OCI-M1 (cell line): Measurements from ENCODE around the gene BBS1.
"Not testable (repeated sequence)": the region's sequence is repeated elsewhere in the genome, so short reads cannot be mapped to it uniquely, and the experiment has no call there.

Experiments
- DNase-seq: peaks from one replicate; lab custom pipeline; 2025; lab: John Stamatoyannopoulos, UW

The BBS1 gene

GRCh38 chr11:66524304-66525040 is 14.0 kb downstream of the BBS1 start:
- DNase-seq = no peak

- no peak for DNase-seq
These were observed 18.6 kb downstream of the BBS1 start for GRCh38 chr11:66529069-66529468.

- DNase-seq = no peak
These were observed 19.2 kb downstream of the BBS1 start for GRCh38 chr11:66529655-66530054.

GRCh38 chr11:66530927-66531709 is 20.7 kb downstream of the BBS1 start:
- no peak for DNase-seq

GRCh38 chr11:66531841-66532240 is 21.4 kb downstream of the BBS1 start:
- no peak for DNase-seq

- no peak for DNase-seq
These were observed 22.3 kb downstream of the BBS1 start for GRCh38 chr11:66532784-66533183.

- no peak for DNase-seq
These were observed 28.9 kb downstream of the BBS1 start for GRCh38 chr11:66539170-66539869.

- no peak for DNase-seq
These were observed 29.4 kb downstream of the BBS1 start for GRCh38 chr11:66539870-66540213.

GRCh38 chr11:66540598-66540997 is 30.2 kb downstream of the BBS1 start:
- not testable (repeated sequence) for DNase-seq

GRCh38 chr11:66541892-66542291 is 31.5 kb downstream of the BBS1 start:
- no peak for DNase-seq

- DNase-seq = no peak
These were observed 31.9 kb downstream of the BBS1 start for GRCh38 chr11:66542362-66542761.

- DNase-seq = no peak
These were observed 33.0 kb downstream of the BBS1 start for GRCh38 chr11:66543263-66544107.

- DNase-seq = not testable (repeated sequence)
These were observed 34.5 kb downstream of the BBS1 start for GRCh38 chr11:66544952-66545351.

GRCh38 chr11:66545701-66546367 is 35.4 kb downstream of the BBS1 start, which contains the start of gene ZDHHC24:
Gene ZDHHC24, minus strand, starts transcription at chr11:66546048. Its CDS starts 45 bp downstream, at chr11:66546003.
- peak; percentile 97 for DNase-seq

- DNase-seq = no peak
These were observed 36.0 kb downstream of the BBS1 start, which contains the start of gene ACTN3 for GRCh38 chr11:66546368-66546965. Gene ACTN3, plus strand, starts transcription at chr11:66546903. Its CDS starts 35 bp downstream, at chr11:66546938.

GRCh38 chr11:66546966-66547661 is 36.7 kb downstream of the BBS1 start:
- DNase-seq = no peak

- DNase-seq = no peak
These were observed 37.2 kb downstream of the BBS1 start for GRCh38 chr11:66547662-66548009.

GRCh38 chr11:66548041-66548440 is 37.6 kb downstream of the BBS1 start:
- no peak for DNase-seq

- DNase-seq = no peak
These were observed 38.6 kb downstream of the BBS1 start for GRCh38 chr11:66548774-66549630.
